GM21576 (cell line): ENCODE data around the gene IRX4.

Experiments used
- ATAC-seq: cut with Tn5 transposase; IDR thresholded peaks from one replicate; pipeline ENCODE4 v1.9.1; 2021; ENCODE audit warnings: mild to moderate bottlenecking, moderate library complexity; ENCODE audit not compliant: unreplicated experiment

Gene IRX4

DNA sequence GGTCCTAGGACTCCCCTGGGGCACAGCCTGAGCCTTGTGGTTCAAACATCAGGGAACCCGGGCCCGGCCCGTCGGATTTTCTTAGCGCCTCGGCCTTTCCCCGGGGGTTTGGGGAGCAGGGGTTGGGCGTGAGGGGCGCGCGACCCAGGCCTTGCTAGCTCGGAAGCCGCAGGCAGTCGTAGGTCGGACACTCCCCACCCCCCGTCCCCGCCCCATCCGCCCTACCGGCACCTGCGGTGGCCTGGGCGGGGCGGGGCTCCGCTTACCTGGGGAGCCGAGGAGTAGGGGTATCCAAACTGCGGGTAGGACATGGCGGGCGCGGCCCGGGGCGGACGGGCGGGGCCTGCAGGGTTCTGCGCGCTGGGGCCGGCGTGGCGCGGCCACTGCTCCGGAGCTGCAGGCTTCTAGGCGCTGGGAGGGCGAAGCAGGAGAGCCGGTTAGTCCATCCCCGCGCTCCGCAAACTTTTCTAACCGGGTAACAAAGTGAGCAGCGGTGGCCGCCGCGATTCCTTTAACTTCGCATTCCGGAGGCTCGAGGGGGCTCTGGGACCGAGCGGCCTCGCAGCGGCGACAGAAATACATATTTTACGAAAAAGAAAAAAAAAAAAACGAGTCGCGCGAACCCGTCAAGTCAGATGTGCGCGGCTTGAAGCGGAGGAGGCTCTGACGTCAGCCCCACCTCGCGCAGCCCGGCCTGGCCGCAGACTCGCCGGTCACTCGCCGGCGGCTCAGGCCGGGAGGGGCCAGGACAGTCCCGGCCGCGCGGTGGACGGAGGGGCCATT is at the start of gene IRX4:
TSS of gene IRX4 (minus strand) at position 589 of the 783 bp plus-strand sequence. CDS start at position 311, 278 bp downstream.
- ATAC-seq: no peak

GRCh38 chr5:1931604-1932231 is 49.0 kb upstream of the IRX4 start:
- no peak for ATAC-seq

DNA sequence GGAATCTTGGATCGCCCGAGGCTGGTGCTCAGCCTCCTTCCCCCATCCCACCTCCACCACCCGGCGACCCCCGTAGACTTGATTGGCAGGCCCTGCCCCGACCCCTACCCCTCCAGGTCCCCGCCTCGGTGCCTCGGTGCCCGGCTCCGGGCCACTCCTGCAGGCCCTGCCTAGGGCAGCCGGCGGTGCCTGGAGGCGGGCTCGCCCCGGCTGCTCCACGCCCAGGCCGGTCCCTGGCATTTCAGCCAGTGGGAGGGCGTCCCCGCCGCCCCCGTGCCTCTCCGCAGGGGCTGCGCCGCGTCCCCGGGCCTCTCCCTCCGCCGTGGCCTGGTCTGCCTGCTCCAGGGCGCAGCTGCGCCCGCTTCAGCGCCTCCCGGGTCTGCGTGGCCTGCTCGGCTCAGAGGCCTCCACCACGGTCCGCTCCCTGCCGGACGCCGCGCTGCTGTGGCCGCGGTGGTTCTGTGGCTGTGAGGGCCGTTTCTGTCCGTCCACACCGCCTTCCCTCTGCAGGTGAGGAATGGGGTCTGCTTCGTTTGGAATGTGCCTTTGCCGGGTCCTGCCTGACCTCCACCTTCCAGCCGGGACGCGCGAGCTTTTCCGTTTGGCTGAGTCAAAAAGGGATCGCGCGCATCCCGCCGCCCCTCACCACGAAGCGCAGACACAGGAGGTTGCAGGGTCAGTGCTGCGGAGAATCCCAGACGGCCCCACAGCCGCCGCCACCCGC is 48.3 kb upstream of the IRX4 start:
- ATAC-seq: no peak

DNA sequence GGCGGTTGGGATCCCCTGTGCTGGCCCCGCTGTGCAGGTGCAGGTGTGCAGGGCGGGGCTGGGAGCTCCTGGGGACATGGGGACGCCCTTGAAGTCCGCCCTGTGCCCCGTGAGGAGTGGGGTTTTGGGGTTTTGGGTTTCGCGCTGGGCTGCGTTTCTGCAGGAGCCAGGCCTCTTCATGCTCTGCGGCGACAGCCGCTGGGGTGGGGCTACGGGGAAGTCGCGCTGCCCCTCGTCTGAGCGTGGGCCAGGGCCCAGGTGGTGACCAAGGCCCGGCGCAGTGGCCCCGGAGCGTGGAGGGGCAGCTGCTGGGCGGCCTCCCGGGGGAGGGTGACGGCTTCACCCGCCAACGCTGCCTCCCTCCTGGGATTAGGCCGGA is 47.8 kb upstream of the IRX4 start:
- no peak for ATAC-seq

DNA sequence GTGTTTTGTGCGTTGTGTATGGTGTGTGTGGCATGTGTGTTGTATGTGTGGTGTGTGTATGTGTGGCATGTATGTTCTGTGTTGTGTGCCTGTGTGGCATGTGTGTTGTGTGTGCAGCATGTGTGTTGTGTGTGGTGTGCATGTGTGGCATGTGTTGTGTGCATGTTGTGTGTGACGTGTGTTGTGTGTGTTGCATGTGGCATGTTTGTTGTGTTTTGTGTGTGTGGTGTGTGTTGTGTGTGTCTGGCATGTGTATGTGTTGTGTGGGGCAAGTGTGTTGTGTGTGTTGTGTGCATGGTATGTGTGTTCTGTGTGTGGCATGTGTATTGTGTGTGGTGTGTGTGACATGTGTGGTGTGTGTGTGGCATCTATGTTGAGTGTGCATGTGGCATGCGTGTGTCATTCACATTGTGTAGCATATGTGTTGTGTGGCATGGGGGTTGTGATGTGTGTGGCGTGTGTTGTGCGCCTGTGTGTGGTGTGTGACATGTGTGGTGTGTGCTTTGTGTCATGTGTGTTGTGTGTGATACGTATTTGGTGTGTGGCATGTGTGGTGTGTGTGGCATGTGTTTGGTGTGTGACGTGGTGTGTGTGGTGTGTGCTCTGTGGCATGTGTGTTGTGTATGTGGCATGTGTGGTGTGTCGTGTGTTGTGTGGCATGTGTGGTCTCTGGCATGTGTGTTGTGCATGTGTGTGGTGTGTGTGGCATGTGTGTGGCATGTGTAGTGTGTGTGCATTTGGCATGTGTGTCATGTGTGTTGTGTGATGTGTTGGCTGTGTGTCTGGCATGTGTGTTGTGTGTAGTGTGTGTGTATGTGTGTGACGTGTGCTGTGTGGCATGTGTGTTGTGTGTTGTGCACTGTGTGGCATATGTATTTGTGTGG is 46.6 kb upstream of the IRX4 start:
- ATAC-seq: no peak

- ATAC-seq: no peak
Observed at GRCh38 chr5:1926471-1927341, 44.0 kb upstream of the IRX4 start.

GRCh38 chr5:1926071-1926440 is 43.3 kb upstream of the IRX4 start:
- no peak for ATAC-seq

DNA sequence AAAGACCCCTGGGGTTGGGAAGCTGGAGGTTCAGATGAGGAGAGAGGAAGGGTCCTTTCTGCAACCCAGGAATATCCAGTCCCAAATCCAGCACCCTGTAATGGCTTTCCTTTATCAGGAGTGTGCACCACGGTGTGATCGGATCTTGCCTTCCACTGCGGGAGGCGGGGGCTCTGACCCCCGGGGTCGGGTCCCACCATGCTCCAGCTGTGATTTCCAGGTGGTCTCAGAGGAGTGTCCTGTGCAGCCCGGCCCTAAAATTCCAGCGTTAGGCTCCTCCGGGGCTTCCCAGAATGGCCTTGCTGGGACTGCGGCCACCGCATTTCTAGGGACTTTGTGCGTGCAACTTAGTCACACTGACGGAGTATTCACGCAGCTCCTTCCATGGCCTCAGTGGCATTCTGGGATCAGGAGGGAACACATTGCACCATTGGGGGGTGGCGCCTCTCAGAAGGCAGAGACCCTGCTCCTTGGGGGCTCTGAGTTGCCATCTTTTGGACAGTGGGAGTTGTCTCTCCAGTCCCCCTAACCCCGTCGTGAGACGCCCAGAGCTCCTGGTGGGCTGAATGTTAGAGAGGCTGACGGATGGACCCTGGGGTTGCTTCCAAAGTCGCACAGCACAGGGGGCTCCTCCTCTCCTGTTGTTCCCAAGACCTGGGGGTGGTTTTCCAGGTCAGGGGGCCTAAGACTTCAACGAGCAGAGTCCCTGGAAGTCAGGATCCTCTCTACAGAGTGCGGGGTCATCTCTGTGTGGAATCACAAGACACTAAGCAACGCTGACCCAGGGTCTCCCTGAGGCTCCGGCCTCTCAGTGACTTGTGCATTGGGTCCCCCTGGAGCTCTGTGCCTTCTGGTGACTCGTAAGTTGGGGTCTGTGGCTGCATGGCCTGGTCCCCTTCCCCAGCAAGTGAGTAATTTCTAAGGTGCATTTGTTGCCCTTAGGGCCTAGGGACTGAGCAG is 42.7 kb upstream of the IRX4 start:
- no peak for ATAC-seq

GRCh38 chr5:1923766-1924165 is 41.0 kb upstream of the IRX4 start:
- ATAC-seq: no peak

DNA sequence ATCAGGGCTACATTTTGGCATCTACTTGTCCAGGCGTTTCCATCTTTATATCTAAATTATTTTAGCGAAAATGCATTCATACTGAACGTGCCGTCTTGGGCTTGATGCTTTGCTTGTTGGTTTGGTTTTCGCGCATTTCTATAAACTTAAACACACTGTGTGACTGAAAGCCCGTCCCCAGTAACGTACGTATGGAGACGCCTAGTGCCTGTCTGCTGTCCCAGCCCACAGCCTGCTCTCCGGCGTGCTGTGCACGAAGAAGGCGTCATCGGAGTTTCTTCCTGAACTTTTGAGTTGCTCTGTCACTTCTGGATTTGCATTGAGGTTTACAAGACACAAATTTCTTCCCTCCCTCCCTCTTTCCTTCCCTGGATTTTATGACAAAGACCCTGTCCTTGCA is 40.6 kb upstream of the IRX4 start:
- no peak for ATAC-seq

- ATAC-seq: no peak
Observed at GRCh38 chr5:1921711-1922110, 39.0 kb upstream of the IRX4 start.

DNA sequence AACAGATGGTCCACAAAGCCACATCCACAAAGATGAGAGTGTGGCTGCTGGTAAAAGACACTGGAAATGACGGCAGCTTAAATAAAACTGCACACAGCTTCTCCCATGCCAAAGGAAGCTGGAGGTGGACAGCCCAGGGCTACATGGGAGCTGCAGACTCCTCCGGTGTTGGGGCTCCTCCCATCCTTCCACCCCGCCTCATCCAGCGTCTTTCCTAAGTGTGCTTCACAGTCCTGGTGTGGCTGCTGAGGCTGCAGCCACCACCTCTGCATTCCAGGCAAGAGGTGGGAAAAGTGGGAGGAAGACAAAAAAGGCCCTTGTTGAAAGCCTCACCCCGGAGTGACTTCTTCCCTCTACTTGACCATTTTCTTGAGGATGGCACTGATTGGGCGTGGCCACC is 37.0 kb upstream of the IRX4 start:
- no peak for ATAC-seq

DNA sequence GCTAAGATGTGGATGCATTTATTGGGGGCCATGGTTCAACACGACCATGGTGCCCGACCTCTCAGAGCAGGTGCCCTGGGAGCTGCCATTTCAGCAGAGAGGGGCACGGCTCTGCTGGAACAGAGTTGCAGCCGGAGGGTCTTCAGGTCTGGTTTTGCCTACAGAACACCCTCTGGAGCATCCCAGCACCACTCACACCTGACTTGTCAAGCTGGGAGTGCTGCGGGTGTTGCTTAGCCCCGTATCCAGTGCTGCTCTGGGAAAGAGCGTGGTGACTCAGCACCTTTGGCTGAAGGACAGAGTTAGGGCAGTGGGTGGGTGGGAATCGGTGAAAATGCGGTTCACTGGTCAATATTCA is 36.5 kb upstream of the IRX4 start:
- ATAC-seq: no peak

DNA sequence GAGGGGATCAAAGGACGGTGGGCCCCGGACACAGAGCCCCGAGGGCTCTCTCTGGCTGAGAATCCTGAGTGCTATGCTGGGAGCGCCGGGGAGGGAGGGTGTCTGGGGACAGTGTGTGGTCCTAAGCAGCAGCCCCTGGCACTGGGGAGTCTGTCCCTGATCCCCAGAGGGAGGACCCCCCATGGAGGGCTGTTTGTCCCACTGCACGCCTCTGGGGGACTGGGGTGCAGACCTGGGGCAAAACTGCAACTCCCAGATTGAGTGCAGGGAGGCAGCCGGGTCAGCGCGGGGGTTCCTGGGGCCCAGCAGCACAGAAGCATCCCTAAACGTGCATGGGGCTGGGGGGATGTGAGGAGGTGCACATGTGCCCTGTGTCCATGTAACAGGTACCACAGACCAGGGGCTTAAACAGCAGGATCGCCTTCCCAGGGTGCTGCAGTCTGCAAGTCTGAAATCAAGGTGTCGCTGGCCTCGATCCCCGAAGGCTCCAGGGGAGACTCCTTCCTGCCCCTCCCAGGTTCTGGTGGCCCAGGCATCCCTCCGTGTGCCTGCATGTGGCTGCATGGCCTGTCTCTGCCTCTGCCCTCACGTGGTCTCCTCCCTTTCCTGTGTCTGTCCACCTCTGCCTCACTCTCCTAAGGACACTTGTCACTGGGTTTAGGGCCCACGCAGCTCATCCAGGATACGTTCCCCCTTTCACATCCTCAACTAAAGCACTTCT is 35.9 kb upstream of the IRX4 start:
- no peak for ATAC-seq

DNA sequence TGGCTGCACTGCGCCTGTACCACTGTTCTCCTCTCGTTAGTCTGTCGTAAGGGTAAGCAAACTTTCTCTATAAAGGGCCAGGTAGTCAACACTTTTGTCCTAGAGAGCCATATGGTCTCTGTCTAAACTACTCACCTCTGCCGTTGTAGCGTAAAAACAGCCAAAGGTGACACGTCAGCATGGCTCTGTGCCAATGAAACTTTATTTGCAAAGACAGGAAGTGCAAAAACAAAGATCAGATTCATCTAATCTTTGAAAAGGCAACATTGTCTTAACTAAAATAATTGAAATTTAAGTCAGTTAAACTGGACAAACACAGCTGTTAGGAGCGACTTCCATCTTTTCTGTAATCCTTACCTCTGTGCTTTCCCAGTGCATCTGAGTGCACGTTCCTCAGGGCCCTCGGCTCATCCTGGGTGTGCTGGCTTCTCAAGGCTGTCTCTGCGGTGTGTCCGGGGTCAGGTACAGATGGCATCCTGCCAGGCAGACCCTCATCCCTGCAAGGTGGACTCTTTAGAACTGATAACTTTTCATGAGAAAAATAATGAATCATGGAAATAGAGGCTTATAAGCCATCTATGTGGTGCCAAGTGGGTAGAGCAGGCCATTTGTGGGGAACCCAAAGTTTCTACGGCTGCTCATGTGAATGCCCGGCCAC is 35.2 kb upstream of the IRX4 start:
- ATAC-seq: no peak

- ATAC-seq: no peak
Observed at GRCh38 chr5:1916041-1917001, 33.6 kb upstream of the IRX4 start.

DNA sequence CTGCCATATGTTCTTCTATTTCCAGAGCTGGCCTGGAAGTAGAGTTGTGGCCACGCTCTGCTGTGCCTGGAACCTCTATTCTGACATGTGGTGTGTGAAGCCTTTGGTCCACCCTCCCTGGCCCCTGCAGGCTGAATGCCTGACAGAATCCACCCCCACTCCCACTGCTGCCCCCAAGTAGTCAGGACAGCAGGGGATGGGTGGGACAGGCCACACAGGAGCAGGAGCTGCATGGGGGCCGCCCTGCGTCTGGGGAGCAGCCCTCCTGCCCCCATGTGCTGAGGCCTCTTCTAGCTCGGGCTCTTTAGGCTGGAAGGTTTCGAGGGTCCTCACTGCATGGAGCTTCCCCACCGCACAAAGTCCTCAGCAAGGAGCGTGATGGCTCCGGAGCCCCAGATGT is 32.6 kb upstream of the IRX4 start:
- no peak for ATAC-seq
